GM18526 (cell line): ENCODE measurements around the gene EMC6.

Experiments
- POLR2A ChIP-seq: IDR thresholded peaks from 3 replicates; pipeline ENCODE4 v1.6.1; 2011; ENCODE audit not compliant: insufficient read length; ENCODE audit errors: extremely low read depth

Gene EMC6

DNA sequence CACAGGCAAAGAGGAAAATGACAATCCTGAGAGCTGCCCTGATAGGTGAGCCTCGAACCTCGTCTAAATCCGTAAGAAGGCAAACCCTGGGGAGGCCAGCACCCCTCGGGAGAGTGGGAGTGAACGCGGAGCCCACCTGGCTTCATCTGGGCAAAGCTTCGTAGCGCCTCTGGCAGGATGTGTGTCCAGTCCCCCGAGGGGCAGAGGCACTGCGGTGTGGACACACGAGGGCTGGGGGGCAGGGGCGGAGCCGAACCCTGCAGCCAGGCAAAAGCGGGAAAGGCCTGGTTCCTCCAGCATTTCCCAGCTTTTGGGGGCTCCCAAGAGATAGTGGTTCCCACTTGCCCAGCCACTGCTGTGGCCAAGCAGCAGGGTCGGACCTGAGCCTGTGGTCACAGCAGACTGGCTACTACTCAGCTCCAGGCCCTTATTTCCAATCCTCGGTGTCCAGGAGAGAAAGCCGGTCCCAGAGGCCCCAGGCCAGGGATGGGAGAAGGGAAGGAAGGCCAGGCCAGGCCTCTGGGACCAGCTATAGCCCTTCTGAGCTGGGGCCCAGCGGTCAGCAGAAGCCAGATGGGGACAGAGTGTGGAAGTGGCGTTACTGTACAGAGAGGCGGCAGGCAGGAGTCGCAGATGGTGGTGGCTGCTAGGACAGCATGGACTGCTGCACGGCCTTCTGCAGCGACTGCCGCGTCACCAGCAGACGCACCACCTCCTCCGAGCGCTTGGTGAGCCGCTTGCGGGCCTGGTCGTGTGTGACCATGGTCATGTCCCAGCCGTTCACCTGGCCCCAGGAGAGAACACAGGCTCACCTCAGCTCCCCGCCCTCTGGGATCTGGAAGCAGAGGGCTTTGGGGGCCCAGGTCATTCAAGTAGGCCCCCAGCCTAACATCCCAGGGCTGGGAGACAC, 5.3 kb upstream of the EMC6 start:
- no peak for TF ChIP-seq POLR2A

- TF ChIP-seq POLR2A, result no peak
These were observed 2.8 kb upstream of the EMC6 start for GRCh38 chr17:3665834-3666233.

- TF ChIP-seq POLR2A, result no peak
These were observed 2.1 kb upstream of the EMC6 start for GRCh38 chr17:3666516-3666915.

GRCh38 chr17:3667366-3668278, 990 bp upstream of the EMC6 start:
- no peak for TF ChIP-seq POLR2A

DNA sequence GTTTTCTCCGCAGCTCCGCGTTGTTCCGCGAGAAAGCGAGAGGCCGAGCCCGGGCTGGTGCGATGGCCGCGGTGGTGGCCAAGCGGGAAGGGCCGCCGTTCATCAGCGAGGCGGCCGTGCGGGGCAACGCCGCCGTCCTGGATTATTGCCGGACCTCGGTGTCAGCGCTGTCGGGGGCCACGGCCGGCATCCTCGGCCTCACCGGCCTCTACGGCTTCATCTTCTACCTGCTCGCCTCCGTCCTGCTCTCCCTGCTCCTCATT, 404 bp downstream of the EMC6 start:
- no peak for TF ChIP-seq POLR2A

GRCh38 chr17:3669548-3669947, 936 bp downstream of the EMC6 start:
- no peak for TF ChIP-seq POLR2A

- no peak for TF ChIP-seq POLR2A
These were observed 4.0 kb downstream of the EMC6 start for GRCh38 chr17:3672571-3672970.

DNA sequence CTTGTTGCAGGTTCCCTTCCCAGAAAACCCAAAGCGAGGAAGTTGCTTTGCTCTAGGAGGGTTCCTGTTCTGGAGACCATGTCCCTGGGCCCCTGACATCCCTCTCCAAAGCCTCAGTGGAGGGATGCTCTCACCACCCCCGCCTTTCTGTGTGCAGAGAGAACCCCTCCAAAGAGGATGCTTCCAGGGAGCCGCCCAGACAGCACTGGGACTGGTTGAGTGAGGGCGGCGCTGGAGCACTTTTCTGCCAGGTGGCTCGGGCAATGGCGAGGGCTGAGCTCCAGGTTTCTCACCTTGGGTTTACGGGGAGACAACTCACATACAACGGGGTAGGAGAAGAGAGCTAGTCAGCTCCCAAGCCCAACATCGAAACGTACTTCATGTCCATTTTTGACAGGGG, 7.3 kb downstream of the EMC6 start:
- TF ChIP-seq POLR2A, result no peak

- TF ChIP-seq POLR2A, result no peak
These were observed 9.6 kb downstream of the EMC6 start for GRCh38 chr17:3678095-3678820.

DNA sequence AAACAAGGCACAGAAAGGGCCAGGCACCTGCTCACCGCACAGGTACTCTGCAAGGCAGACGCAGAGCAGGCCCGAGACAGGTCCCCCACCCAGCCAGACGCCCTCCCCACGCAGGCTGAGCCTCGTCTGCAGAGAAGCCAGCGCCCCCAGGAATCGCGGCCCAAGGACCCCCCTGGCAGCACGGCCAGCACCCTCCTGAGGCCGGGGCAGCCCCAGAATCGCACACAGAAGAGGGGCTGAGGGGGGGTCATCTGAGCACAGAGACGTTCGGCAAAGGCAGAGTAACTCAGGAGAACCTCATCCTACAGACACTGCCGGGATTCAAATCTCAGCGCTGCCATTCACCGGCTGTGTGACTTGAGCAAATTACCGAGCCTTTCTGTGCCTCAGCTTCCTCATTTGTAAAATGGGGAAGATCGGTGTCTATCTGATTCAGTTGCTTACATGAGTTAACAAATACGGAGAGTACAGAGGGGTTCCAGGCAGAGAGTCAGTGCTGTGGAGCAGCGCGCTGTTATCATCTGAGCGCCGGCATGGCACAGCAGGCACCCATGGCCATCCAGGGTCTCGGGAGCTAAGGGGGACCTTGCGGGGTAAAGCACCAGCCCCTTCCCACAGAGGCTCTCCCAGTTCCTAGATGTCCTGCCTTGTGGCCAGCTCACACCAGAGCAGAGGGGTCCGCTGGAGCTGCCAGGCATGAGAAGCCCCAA, 10.4 kb downstream of the EMC6 start:
- TF ChIP-seq POLR2A, result no peak

DNA sequence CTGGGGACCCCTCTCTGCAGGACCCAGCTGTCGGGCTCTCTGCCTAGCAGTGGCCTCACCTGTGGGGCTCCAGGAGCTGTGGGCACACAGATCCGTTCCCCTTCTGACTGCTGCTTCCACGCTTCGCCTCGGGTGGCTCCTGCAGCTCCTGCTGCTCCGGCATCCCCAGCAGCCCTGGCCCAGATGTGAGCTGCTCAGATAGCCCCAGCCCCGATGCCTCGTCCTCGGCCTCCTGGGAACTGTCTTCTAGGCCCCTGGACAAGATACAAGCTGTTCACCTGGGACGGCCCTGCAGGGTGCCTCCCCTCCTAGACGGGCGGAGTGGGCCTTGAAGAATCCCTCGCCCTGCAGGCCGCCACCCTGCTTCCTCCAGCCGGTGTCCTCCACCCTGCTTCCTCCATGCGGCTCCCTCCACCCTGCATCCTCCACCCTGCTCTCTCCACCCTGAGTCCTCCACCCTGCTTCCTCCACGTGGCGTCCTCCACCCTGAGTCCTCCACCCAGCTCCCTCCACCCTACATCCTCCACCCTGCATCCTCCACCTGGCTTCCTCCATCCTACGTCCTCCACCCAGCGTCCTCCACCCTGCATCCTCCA, 11.0 kb downstream of the EMC6 start:
- no peak for TF ChIP-seq POLR2A

DNA sequence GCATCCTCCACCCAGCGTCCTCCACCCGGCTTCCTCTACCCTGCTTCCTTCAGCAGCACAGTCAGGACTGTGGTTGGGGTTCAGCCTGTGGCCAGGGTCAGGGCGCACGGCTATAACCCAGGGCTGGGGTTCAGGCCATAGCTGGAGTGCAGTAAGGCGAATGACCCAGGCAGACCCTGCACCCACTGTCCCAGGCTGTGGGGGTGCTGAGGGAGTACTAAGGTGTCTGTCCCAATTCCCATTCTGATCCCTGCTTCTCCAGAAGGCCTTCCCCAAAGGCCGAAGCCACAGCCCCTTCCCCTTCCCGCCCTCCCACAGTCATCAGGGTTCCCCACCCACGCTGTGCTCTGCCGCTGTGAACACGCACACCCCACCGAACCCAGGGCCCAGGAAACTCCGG, 12.4 kb downstream of the EMC6 start:
- no peak for TF ChIP-seq POLR2A

- no peak for TF ChIP-seq POLR2A
These were observed 13.0 kb downstream of the EMC6 start for GRCh38 chr17:3681565-3681964.

DNA sequence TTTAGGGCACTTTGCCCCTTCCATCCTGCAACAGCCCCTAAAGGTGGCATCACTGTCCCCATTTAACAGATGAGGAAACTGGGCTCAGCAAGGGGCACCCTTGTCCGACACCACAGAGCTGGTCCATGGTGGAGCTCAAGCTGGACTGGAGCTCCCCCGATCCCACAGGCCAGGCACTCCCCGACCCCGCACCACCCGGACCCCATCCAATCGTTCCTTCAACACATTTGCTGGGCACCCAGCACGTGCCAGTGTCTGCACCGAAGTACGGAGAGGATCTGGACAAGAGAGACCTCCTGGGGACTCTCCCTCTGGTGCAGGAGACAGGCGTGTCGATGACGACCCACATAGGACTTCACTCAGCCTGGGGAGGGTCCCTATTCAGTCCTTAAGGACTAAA, 13.4 kb downstream of the EMC6 start:
- no peak for TF ChIP-seq POLR2A
